ENCODE results near the gene FBXW10.
"Not testable (repeated sequence)": the region's sequence is repeated elsewhere in the genome, so short reads cannot be mapped to it uniquely, and the experiment has no call there.

The FBXW10 gene, protein sequence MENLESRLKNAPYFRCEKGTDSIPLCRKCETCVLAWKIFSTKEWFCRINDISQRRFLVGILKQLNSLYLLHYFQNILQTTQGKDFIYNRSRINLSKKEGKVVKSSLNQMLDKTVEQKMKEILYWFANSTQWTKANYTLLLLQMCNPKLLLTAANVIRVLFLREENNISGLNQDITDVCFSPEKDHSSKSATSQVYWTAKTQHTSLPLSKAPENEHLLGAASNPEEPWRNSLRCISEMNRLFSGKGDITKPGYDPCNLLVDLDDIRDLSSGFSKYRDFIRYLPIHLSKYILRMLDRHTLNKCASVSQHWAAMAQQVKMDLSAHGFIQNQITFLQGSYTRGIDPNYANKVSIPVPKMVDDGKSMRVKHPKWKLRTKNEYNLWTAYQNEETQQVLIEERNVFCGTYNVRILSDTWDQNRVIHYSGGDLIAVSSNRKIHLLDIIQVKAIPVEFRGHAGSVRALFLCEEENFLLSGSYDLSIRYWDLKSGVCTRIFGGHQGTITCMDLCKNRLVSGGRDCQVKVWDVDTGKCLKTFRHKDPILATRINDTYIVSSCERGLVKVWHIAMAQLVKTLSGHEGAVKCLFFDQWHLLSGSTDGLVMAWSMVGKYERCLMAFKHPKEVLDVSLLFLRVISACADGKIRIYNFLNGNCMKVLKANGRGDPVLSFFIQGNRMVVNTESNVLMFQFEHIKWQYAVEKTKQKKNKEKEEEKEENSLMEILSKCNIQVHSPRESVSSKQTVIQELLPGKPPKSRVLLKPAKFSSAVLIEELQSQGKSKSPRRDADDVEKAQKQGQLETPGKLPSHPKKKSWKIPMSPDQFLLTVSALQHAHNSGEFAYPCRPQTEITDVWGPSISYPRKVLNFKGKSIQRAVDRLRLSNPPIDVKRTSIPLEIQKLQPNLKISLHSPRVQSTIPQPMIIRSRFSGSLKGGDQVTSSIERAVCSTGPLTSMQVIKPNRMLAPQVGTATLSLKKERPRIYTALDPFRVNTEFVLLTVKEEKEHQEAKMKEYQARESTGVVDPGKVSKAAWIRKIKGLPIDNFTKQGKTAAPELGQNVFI

GRCh38 chr17:18743699-18744421 lies at the start of gene FBXW10:
FBXW10 (plus strand) TSS chr17:18744054; CDS start chr17:18744245, 191 bp downstream.
- DNase-seq (ENCODE audit: low spot score), result not testable (repeated sequence)

- not testable (repeated sequence) for DNase-seq (ENCODE audit: low spot score)
These were observed 48.7 kb upstream of the FBXW10 start for GRCh38 chr17:18695143-18695542.

DNA sequence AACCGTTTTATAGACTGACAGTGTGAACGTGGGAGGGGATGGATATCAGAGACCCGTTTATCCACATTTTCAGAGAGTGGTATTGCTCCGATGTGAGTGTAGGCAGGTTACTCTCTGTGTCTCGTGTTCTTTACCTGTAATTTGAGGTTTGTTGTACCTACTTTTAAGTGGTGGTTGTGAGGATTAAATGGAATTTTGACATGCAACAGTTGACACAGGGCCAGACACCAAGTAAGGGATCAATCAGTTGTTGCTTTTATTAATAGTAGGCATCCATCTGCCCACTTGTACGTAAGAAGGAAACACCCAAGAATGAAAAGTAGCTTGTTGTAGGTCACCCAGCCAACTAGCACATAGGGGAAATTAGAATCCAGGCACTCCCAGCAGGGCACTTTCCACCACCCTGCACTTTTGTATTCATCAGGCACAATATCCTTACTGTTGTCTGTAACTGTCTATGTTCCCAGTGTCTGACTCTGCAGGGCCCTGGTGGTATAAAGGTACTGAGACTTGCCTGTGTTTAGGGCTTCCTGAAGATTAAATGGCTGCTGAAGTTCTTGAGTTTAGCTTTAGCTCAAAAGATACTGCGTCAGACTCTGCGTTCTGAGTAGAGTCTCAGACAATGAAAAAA lies 45.3 kb upstream of the FBXW10 start:
- not testable (repeated sequence) for DNase-seq (ENCODE audit: low spot score)

DNA sequence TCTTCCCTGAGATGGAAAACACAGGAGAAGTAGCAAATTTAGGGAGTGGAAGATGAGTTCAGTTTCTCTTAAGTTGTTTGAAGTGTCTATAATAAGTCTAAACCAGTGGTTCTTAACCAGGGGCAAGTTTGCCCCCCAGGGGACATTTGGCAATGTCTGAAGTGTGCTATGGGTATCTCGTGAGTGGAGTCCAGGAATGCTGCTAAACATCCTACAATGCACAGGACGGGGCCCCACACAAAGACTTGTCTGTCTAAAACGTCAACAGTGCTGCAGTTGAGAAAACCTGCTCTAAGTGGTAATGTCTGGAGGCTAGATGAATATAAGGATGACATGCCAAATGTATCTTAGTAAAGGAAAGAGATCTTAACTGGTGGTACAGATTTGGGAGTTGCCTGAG lies 37.9 kb upstream of the FBXW10 start:
- not testable (repeated sequence) for DNase-seq (ENCODE audit: low spot score)

GRCh38 chr17:18708215-18708614 lies 35.6 kb upstream of the FBXW10 start:
- DNase-seq (ENCODE audit: low spot score), result not testable (repeated sequence)

- peak; percentile 66 for DNase-seq (ENCODE audit: low spot score)
These were observed 31.4 kb upstream of the FBXW10 start for GRCh38 chr17:18712354-18712999.

- DNase-seq (ENCODE audit: low spot score), result not testable (repeated sequence)
These were observed 25.0 kb upstream of the FBXW10 start for GRCh38 chr17:18718643-18719427.

- DNase-seq (ENCODE audit: low spot score), result not testable (repeated sequence)
These were observed 24.3 kb upstream of the FBXW10 start for GRCh38 chr17:18719428-18720110.

- DNase-seq (ENCODE audit: low spot score), result not testable (repeated sequence)
These were observed 21.9 kb upstream of the FBXW10 start for GRCh38 chr17:18721775-18722547.

DNA sequence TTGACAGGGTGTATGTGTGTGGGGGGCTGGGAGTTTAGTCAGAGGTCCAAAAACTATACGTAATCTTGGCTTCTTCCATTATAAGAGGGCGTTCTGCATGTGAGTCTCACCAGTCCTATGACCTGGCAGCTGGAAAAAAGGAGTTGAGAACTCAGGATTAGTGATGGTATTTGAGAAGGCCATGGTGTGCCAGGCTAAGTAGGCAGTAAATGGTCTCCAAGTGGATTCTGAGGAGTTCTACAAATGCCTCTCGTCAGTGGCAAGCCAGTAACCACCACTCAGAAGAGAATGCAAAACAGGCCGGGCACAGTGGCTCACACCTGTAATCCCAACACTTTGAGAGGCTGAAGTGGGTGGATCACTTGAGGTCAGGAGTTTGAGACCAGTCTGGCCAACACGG lies 21.2 kb upstream of the FBXW10 start:
- not testable (repeated sequence) for DNase-seq (ENCODE audit: low spot score)

DNA sequence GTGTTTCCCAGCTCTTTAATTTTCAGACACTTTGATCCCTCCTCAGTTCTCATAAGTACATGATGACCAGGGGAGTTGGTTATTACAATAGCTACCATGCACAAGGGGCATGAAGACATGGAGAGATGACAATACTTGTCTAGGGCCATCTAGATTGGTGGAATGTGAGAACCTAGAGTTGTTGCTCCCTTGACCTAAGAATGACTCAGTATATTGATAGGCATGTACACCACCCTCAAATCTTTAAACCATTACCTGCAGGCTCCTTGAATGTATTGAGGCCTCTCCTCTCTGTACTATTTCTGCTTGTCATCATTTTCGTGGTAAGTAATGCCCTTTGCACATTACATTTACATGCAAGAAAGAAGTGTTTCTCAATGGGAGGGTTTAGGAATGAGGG lies 20.3 kb upstream of the FBXW10 start:
- not testable (repeated sequence) for DNase-seq (ENCODE audit: low spot score)

GRCh38 chr17:18732438-18732837 lies 11.4 kb upstream of the FBXW10 start:
- not testable (repeated sequence) for DNase-seq (ENCODE audit: low spot score)

GRCh38 chr17:18733350-18733749 lies 10.5 kb upstream of the FBXW10 start:
- not testable (repeated sequence) for DNase-seq (ENCODE audit: low spot score)

GRCh38 chr17:18739616-18740391 lies 4.0 kb upstream of the FBXW10 start:
- not testable (repeated sequence) for DNase-seq (ENCODE audit: low spot score)

DNA sequence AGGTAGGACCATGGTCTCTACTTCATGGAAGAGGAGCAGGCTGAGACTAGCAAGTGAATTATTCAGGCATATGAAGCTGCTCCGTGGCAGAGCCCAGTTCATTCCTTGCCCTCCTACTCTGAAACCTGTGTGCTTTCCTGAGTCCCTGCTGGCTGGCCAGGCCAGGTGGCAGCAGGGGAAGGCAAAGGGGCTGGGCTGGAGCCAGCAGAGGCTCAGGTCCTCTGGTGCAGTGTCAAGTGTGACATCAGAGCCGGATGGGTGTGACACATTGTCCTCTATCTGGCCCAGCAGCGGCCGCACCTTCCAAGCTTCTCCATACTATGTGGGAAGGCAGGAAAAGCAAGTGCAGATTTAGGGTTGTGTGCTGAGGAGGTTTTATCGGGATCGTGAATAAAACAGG lies 2.6 kb upstream of the FBXW10 start:
- DNase-seq (ENCODE audit: low spot score), result not testable (repeated sequence)

- DNase-seq (ENCODE audit: low spot score), result not testable (repeated sequence)
These were observed 872 bp downstream of the FBXW10 start for GRCh38 chr17:18744726-18745125.

DNA sequence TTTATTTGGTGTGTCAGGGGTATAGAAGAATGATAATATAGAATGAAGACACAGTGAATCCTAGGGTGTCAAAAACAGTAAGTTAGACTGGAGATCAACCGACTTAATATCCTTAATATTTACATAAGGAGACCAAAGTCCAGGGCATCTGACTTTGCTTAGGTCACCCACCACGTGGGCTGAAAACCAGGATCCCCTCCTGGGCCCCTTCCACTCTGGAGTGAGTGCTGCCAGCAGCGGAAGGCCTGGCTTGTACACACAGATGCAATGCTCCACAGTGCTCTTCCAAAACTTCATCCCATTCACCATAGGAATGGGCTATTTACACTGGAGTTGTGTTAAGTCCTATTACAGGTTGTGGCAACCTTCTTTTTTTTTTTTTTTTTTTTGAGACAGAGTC lies 2.7 kb downstream of the FBXW10 start:
- not testable (repeated sequence) for DNase-seq (ENCODE audit: low spot score)

GRCh38 chr17:18747501-18747900 lies 3.6 kb downstream of the FBXW10 start:
- not testable (repeated sequence) for DNase-seq (ENCODE audit: low spot score)

Measured in hematopoietic multipotent progenitor cell treated with erythropoietin and hydrocortisone succinate and interleukin-3 and kit ligand, for 17 days (in vitro differentiated cells).